H9 (cell line): ENCODE measurements around the gene ZNHIT3. TPM values are rescaled to one million over a fixed set of nuclear protein-coding genes. Genes with fewer than 3 reads are reported as not detected.
"Not testable (repeated sequence)": the region's sequence is repeated elsewhere in the genome, so short reads cannot be mapped to it uniquely, and the experiment has no call there.

Experiments used
- DNase-seq: peaks from one replicate; pipeline ENCODE4 v3.0.0-alpha.2; 2017
- H2AFZ ChIP-seq: one replicate; pipeline ENCODE4 v1.6.1; 2013; ENCODE audit warnings: mild to moderate bottlenecking, low read length, control low read depth, moderate library complexity
- H2AK5ac ChIP-seq: 2 replicates; pipeline ENCODE4 v1.6.1; 2013; ENCODE audit warnings: low read length, control low read depth, mixed read lengths; ENCODE audit not compliant: insufficient read length
- H2BK120ac ChIP-seq: one replicate; pipeline ENCODE4 v1.6.1; 2013; ENCODE audit warnings: low read depth, mild to moderate bottlenecking, low read length, control low read depth, inconsistent platforms; ENCODE audit not compliant: poor library complexity, severe bottlenecking
- H2BK12ac ChIP-seq: 2 replicates; pipeline ENCODE4 v1.6.1; 2013; ENCODE audit warnings: low read length, control low read depth, mixed read lengths, low read depth; ENCODE audit not compliant: insufficient read length
- H2BK15ac ChIP-seq: 2 replicates; pipeline ENCODE4 v1.6.1; 2013; ENCODE audit warnings: low read depth, low read length, control low read depth
- H2BK20ac ChIP-seq: one replicate; pipeline ENCODE4 v1.6.1; 2013; ENCODE audit warnings: low read depth, mild to moderate bottlenecking, low read length, control low read depth, inconsistent platforms; ENCODE audit not compliant: poor library complexity, severe bottlenecking
- H2BK5ac ChIP-seq: 2 replicates; pipeline ENCODE4 v1.6.1; 2013; ENCODE audit warnings: low read length, control low read depth, mixed read lengths; ENCODE audit not compliant: insufficient read length
- H3K14ac ChIP-seq: 2 replicates; pipeline ENCODE4 v1.6.1; 2013; ENCODE audit warnings: low read length, control low read depth; ENCODE audit not compliant: insufficient read depth
- H3K18ac ChIP-seq: 2 replicates; pipeline ENCODE4 v1.6.1; 2013; ENCODE audit warnings: low read depth, mild to moderate bottlenecking, mixed read lengths, low read length, control low read depth; ENCODE audit not compliant: insufficient read length
- H3K23ac ChIP-seq: 2 replicates; pipeline ENCODE4 v1.6.1; 2013; ENCODE audit warnings: low read length, control low read depth, mixed read lengths, low read depth; ENCODE audit not compliant: insufficient read length
- H3K23me2 ChIP-seq: 2 replicates; pipeline ENCODE4 v1.6.1; 2013; ENCODE audit warnings: low read depth, mild to moderate bottlenecking, mixed read lengths, low read length, control low read depth; ENCODE audit not compliant: insufficient read length, poor library complexity, severe bottlenecking
- H3K27ac ChIP-seq: 2 replicates; pipeline ENCODE4 v1.5.1; 2013; ENCODE audit warnings: low read length, control low read depth, mixed read lengths, low read depth; ENCODE audit not compliant: insufficient read length
- H3K27me3 ChIP-seq: 2 replicates; pipeline ENCODE4 v1.6.1; 2013; ENCODE audit warnings: low read length, control low read depth, inconsistent platforms; ENCODE audit not compliant: insufficient read depth
- H3K4ac ChIP-seq: 2 replicates; pipeline ENCODE4 v1.6.1; 2013; ENCODE audit warnings: low read depth, mild to moderate bottlenecking, control low read depth, inconsistent platforms, low read length, moderate library complexity
- H3K4me1 ChIP-seq: 2 replicates; pipeline ENCODE4 v1.6.1; 2013; ENCODE audit warnings: low read length, control low read depth, inconsistent platforms; ENCODE audit not compliant: insufficient read depth
- H3K4me2 ChIP-seq: 2 replicates; pipeline ENCODE4 v1.6.1; 2013; ENCODE audit warnings: low read length, control low read depth, mixed read lengths; ENCODE audit not compliant: insufficient read length, insufficient read depth
- H3K56ac ChIP-seq: 2 replicates; pipeline ENCODE4 v1.6.1; 2013; ENCODE audit warnings: low read depth, mild to moderate bottlenecking, mixed read lengths, low read length, control low read depth; ENCODE audit not compliant: insufficient read length
- H3K79me1 ChIP-seq: 2 replicates; pipeline ENCODE4 v1.6.1; 2013; ENCODE audit warnings: low read depth, mild to moderate bottlenecking, moderate library complexity, low read length, control low read depth, inconsistent platforms; ENCODE audit not compliant: insufficient read depth, poor library complexity, severe bottlenecking
- H3K79me2 ChIP-seq: 2 replicates; pipeline ENCODE4 v1.6.1; 2013; ENCODE audit warnings: low read length, control low read depth, inconsistent platforms; ENCODE audit not compliant: insufficient read depth
- H3K9ac ChIP-seq: 2 replicates; pipeline ENCODE4 v1.6.1; 2013; ENCODE audit warnings: low read length, control low read depth, mixed read lengths; ENCODE audit not compliant: insufficient read length; ENCODE audit errors: extremely low read depth
- H3K9me3 ChIP-seq: one replicate; pipeline ENCODE4 v1.6.1; 2013; ENCODE audit warnings: low read depth, low read length, inconsistent platforms; ENCODE audit not compliant: control insufficient read depth
- H3T11ph ChIP-seq: one replicate; pipeline ENCODE4 v1.6.1; 2013; ENCODE audit warnings: mild to moderate bottlenecking, low read length, control low read depth, inconsistent platforms
- H4K20me1 ChIP-seq: one replicate; pipeline ENCODE4 v1.6.1; 2013; ENCODE audit not compliant: control insufficient read depth, insufficient read length, insufficient read depth
- H4K5ac ChIP-seq: 2 replicates; pipeline ENCODE4 v1.6.1; 2013; ENCODE audit warnings: low read depth, mild to moderate bottlenecking, mixed read lengths, low read length, control low read depth; ENCODE audit not compliant: insufficient read length
- H4K8ac ChIP-seq: replicated peaks from 2 replicates; pipeline ENCODE4 v1.6.1; 2013; ENCODE audit warnings: low read length, control low read depth, mixed read lengths, low read depth; ENCODE audit not compliant: insufficient read length
- H4K91ac ChIP-seq: 2 replicates; pipeline ENCODE4 v1.6.1; 2013; ENCODE audit warnings: low read depth, mild to moderate bottlenecking, moderate library complexity, mixed read lengths, low read length, control low read depth; ENCODE audit not compliant: insufficient read length
- H3K27ac Mint-ChIP-seq, 3 experiments: 2 replicates in 2 of 3; 3 replicates in 1 of 3; pipeline ENCODE4 v1.8.0; 2020 to 2021; ENCODE audit warnings: mixed read lengths in 3 of 3, mild to moderate bottlenecking in 1 of 3, moderate library complexity in 1 of 3
- H3K27me3 Mint-ChIP-seq: 2 replicates; pipeline ENCODE4 v1.8.0; 2021; ENCODE audit warnings: low read depth, mild to moderate bottlenecking, moderate library complexity, mixed read lengths
- H3K36me3 Mint-ChIP-seq, 3 experiments: 2 replicates in 2 of 3; 3 replicates in 1 of 3; pipeline ENCODE4 v1.8.0; 2020 to 2021; ENCODE audit warnings: low read depth in 3 of 3, mixed read lengths in 3 of 3; ENCODE audit not compliant: insufficient read depth in 1 of 3
- H3K4me1 Mint-ChIP-seq, 2 experiments: 2 replicates each; pipeline ENCODE4 v1.8.0; 2020; ENCODE audit warnings: mixed read lengths in 2 of 2
- H3K4me3 Mint-ChIP-seq, 2 experiments: 2 replicates in 1 of 2; 3 replicates in 1 of 2; pipeline ENCODE4 v1.8.0; 2020 to 2021; ENCODE audit warnings: mild to moderate bottlenecking in 2 of 2, mixed read lengths in 2 of 2, moderate library complexity in 1 of 2
- H3K9me3 Mint-ChIP-seq, 2 experiments: 2 replicates in 1 of 2; 3 replicates in 1 of 2; pipeline ENCODE4 v1.8.0; 2020; ENCODE audit warnings: mild to moderate bottlenecking in 2 of 2, mixed read lengths in 2 of 2, moderate library complexity in 1 of 2
- WGBS: extraction: QIAGEN DNeasy Blood & Tissue Kit; methylation state at CpG from one replicate; pipeline ENCODE4 v1.1.7; 2013; ENCODE audit warnings: missing lambda C conversion rate, low lambda C conversion rate, mixed read lengths; ENCODE audit not compliant: insufficient read length; ENCODE audit errors: extremely low coverage; 5-methylcytosine and 5-hydroxymethylcytosine counted together
- total RNA-seq: library from RNA; stranded (reverse); gene quantifications from 2 replicates; pipeline ENCODE4 v1.2.1, GENCODE V29; 2021

ZNHIT3 gene
- total RNA-seq, 1 experiment from 2014 or later: 64.7 TPM

DNA sequence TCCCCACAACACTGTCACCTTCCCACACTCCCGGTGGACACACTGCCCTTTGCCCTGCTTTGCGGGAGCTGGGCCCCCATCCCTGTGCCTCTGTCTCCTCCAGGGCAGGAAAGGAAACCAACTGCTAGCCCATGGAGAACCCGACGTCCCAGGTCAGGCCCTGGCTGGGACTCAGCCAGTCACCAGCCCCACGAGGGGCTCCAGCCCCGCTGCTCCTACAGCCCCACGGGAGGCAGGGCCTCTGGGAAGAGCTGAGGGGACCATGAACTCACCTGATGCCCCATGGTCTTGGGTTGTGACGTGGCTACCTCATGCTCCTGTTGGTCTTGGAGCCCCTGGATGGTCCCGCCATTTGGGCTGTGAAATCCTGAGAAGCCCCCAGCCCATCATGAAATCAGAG lies 33.6 kb upstream of the ZNHIT3 start:
- H2BK15ac ChIP-seq, DNase-seq: not testable (repeated sequence)

GRCh38 chr17:36457701-36458100 lies 28.8 kb upstream of the ZNHIT3 start:
- H3K18ac ChIP-seq, H2BK20ac ChIP-seq, H3K4me3 Mint-ChIP-seq, H3K4ac ChIP-seq, H4K20me1 ChIP-seq, H3K23ac ChIP-seq, H4K5ac ChIP-seq, H3K4me2 ChIP-seq, H3K23me2 ChIP-seq, H3K14ac ChIP-seq, H3K27ac Mint-ChIP-seq, DNase-seq, H2BK15ac ChIP-seq, H2AFZ ChIP-seq, H2BK12ac ChIP-seq, H4K8ac ChIP-seq, H2BK5ac ChIP-seq, H3K4me1 Mint-ChIP-seq, H2AK5ac ChIP-seq, H3K56ac ChIP-seq, H3K9ac ChIP-seq, H3K27me3 ChIP-seq, H3K9me3 ChIP-seq, H3K9me3 Mint-ChIP-seq, H3K79me2 ChIP-seq, H2BK120ac ChIP-seq, H3K27ac ChIP-seq, H4K91ac ChIP-seq, H3K4me1 ChIP-seq, H3K36me3 Mint-ChIP-seq, H3T11ph ChIP-seq, H3K79me1 ChIP-seq: not testable (repeated sequence)
- peaks cover 21% of the 10 kb centered on the region for H3K27me3 Mint-ChIP-seq
- WGBS: no CpG with 5 or more reads among the region's 9 CpGs

More for the DNA sequence above, 33.6 kb upstream of the ZNHIT3 start:
- not testable (repeated sequence) for H3K9me3 ChIP-seq, H3T11ph ChIP-seq, H3K4ac ChIP-seq, H3K9ac ChIP-seq, H3K79me2 ChIP-seq, H3K14ac ChIP-seq, H3K4me2 ChIP-seq, H2BK20ac ChIP-seq, H3K23me2 ChIP-seq, H3K27ac Mint-ChIP-seq, H3K23ac ChIP-seq, H3K4me3 Mint-ChIP-seq, H2BK5ac ChIP-seq, H3K79me1 ChIP-seq, H3K4me1 Mint-ChIP-seq, H3K9me3 Mint-ChIP-seq, H4K91ac ChIP-seq, H2BK12ac ChIP-seq, H3K4me1 ChIP-seq, H4K20me1 ChIP-seq, H3K27me3 ChIP-seq, H3K56ac ChIP-seq, H3K18ac ChIP-seq, H3K27me3 Mint-ChIP-seq, H2BK120ac ChIP-seq, H3K36me3 Mint-ChIP-seq, H4K8ac ChIP-seq, H3K27ac ChIP-seq, H2AFZ ChIP-seq, H2AK5ac ChIP-seq, H4K5ac ChIP-seq
- WGBS: no CpG with 5 or more reads among the region's 9 CpGs
